ENCODE results near the gene METTL25.

DNA sequence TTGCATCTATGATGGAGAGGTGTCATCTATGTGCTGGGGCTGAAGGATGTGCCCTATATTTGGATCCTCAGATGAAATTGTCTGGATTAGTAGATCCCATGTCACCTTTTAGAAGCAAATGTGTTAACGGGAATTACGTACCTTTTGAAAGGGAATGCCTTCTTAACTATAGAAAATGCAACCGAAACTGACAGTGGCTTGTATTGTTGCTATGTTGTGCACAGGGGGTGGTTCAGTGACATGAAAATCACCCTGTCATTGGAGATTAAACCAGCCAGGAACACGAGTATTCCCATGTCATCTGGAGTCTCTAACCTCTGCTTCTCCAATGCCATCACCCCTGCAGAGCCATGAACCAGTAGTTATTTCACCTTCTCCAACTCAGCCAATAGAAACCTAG is 110.2 kb downstream of the METTL25 start:
- TF ChIP-seq, protein P1, sequence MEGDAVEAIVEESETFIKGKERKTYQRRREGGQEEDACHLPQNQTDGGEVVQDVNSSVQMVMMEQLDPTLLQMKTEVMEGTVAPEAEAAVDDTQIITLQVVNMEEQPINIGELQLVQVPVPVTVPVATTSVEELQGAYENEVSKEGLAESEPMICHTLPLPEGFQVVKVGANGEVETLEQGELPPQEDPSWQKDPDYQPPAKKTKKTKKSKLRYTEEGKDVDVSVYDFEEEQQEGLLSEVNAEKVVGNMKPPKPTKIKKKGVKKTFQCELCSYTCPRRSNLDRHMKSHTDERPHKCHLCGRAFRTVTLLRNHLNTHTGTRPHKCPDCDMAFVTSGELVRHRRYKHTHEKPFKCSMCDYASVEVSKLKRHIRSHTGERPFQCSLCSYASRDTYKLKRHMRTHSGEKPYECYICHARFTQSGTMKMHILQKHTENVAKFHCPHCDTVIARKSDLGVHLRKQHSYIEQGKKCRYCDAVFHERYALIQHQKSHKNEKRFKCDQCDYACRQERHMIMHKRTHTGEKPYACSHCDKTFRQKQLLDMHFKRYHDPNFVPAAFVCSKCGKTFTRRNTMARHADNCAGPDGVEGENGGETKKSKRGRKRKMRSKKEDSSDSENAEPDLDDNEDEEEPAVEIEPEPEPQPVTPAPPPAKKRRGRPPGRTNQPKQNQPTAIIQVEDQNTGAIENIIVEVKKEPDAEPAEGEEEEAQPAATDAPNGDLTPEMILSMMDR (IDR thresholded peaks at IDR 0.05; ENCODE audit: poor library complexity, severe bottlenecking): no peak
- TF ChIP-seq RAD21 (conservative IDR thresholded peaks at IDR 0.05) (no peak), POLR2AphosphoS5 (IDR thresholded peaks at IDR 0.05) (no peak), EZH2 (IDR thresholded peaks at IDR 0.05; ENCODE audit: borderline replicate concordance, insufficient read depth, low read length, poor library complexity, severe bottlenecking) (no peak), SMC3 (conservative IDR thresholded peaks at IDR 0.05; ENCODE audit: poor library complexity) (no peak), TAF1 (IDR thresholded peaks at IDR 0.05; ENCODE audit: low read depth) (no peak)

Measured in neural cell (in vitro differentiated cells).